ENCODE data around the gene GABRA5.

- TF ChIP-seq CTCF (conservative IDR thresholded peaks at IDR 0.05), result peak; percentile 57
- TF ChIP-seq EZH2 (IDR thresholded peaks at IDR 0.05; ENCODE audit: low read depth), result no peak
Observed at GRCh38 chr15:26864664-26865191, 2.1 kb upstream of the GABRA5 start.
